CD4-positive, alpha-beta T cell treated with Interleukin-15 for 4 hours (primary cell): ENCODE data around the gene SSUH2.
A peak's percentile ranks its signal among the peaks of the same experiment; 100 is the strongest.
"Not testable (repeated sequence)": the region's sequence is repeated elsewhere in the genome, so short reads cannot be mapped to it uniquely, and the experiment has no call there.

Source experiments
- DNase-seq: peaks from one replicate; pipeline ENCODE4 v3.0.0-alpha.2; 2020; ENCODE audit warnings: low spot score

The SSUH2 gene, protein sequence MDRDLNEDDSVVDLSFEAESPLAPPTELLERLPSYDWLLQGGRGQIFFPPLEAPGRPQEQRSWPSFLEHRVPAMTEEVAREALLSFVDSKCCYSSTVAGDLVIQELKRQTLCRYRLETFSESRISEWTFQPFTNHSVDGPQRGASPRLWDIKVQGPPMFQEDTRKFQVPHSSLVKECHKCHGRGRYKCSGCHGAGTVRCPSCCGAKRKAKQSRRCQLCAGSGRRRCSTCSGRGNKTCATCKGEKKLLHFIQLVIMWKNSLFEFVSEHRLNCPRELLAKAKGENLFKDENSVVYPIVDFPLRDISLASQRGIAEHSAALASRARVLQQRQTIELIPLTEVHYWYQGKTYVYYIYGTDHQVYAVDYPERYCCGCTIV

DNA sequence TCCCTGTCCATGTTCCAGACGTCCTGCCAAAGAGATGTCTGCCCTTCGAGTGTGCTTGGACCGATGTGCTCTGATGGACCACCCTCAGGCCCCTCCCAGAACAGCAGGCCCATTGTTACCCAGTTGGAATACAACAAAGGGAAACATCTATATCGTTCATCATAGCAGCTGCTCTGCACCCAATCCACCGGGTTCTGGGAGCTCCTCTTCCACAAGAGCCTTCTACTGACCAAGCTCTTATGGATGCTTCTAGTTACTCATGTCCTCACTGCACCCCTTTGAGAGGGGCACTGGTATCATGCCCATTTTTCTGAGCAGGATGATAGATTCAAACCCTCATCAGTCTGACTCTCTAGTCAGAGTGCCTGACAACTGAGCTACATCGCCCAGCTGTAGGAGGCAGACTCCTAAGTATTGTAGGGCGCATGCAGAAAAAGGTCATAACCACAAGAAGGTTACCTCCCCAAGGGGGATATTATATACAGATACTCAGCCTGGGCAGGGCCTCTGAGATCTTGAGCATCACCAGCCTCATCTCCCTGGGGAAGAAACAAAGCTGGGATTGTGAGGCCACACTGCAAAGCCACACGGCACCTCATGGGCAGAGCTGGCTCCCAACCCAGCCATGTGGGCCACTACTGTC, at the start of gene SSUH2:
Gene SSUH2 (minus strand): TSS at position 51 of the 643 bp plus-strand sequence. CDS start 40 bp downstream, at position 11.
- no peak for DNase-seq

DNA sequence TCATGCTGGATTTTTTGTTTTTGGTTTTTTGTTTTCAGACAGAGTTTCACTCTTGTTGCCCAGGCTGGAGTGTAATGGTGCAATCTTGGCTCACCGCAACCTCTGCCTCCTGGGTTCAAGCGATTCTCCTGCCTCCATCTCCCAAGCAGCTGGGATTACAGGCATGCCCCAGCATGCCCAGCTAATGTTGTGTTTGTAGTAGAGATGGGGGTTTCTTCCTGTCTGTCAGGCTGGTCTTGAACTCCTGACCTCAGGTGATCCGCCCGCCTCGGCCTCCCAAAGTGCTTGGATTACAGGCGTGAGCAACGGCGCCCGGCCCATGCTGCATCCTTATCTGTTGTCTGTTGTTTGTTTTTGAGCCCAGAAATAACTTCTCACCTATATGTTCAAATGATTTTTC, 46.7 kb upstream of the SSUH2 start:
- DNase-seq = not testable (repeated sequence)

DNA sequence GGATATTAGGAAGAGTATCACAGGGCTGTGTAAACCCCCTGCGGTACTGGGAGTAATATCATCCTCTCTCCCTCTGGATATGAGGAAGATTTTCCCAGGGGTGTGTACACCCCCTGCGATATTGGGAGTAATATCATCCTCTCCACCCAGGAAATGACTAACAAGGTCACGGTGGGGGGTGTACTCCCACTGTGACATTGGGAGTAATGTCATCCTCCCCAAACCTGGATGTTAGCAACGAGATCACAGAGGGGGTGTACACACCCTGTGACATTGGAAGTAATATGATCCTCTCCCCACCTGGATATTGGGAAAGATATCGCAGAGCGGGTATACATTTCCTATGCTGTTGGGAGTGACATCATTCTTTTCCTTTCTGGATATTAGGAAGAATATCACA, 40.4 kb upstream of the SSUH2 start:
- DNase-seq = not testable (repeated sequence)

DNA sequence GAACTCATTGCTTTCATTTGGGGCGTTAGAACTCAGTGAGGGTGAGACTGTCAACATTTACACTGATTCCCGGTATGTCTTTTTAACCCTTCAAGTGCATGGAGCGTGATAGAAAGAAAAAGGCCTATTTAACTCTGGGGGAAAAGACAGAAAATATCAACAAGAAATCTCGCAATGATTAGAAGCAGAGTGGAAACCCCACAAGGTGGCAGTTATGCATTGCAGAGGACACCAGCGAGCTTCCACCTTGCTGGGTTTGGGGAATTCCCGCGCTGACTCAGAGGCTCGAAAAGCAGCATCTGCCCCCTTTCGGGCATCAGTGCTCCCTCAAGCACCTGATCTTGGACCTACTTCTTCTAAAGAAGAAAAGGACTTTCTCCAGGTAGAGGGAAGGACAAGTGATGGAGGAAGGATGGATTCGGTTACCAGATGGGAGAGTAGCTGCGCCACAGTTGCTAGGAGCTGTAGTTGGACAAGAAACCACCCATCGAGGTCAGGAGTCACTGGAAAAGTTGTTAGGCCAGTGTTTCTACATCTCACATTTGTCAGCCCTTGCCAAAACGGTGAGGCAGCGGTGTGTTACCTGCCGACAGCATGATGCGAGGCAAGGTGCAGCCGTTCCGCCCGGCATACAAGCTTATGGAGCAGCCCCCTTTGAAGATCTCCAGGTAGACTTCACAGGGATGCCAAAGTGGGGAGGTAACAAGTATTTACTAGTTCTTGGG, 38.4 kb upstream of the SSUH2 start:
- DNase-seq = not testable (repeated sequence)

DNA sequence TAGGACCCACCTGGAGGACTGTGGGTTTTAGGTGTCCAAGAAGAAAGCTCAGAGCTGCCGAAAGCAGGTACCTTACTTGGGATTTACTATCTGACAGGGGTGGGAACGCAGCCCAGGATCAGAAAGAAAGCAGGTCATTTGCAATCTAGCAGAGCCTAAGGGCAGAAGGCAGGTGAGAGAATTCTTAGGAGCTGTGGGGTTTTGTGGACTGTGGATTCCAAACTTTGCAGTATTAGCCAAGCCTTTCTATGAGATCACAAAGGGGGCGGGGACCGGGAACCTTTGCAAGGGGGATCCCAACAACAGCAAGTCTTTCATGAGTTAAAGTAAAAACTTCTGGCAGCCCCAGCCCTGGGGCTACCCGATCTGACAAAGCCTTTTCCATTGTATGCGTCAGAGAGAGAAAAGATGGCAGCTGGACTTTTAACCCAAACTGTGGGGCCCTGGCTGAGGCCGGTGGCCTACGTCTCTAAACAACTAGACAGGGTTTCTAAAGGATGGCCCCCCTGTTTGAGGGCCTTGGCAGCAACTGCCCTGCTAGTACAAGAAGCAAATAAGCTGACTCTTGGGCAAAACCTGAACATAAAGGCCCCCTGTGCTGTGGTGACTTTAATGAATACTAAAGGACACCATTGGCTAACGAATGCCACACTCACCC, 37.4 kb upstream of the SSUH2 start:
- DNase-seq = not testable (repeated sequence)

DNA sequence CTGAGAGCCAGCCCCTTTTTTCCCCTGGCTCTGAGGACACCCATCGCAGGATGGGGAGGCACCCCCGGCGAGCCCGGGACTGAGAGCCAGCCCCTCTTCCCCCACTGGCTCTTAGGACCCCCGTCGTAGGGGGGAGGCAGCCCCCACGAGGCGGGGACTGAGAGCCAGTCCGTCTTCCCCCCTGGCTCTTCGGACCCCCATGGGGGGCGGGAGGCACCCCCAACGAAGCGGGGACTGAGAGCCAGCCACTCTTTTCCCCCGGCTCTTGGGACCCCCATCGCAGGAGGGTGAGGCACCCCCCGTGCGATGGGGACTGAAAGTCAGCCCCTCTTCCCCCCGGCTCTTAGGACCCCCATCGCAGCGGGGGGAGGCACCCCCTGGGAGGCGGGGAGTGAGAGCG, 36.8 kb upstream of the SSUH2 start:
- no peak for DNase-seq

DNA sequence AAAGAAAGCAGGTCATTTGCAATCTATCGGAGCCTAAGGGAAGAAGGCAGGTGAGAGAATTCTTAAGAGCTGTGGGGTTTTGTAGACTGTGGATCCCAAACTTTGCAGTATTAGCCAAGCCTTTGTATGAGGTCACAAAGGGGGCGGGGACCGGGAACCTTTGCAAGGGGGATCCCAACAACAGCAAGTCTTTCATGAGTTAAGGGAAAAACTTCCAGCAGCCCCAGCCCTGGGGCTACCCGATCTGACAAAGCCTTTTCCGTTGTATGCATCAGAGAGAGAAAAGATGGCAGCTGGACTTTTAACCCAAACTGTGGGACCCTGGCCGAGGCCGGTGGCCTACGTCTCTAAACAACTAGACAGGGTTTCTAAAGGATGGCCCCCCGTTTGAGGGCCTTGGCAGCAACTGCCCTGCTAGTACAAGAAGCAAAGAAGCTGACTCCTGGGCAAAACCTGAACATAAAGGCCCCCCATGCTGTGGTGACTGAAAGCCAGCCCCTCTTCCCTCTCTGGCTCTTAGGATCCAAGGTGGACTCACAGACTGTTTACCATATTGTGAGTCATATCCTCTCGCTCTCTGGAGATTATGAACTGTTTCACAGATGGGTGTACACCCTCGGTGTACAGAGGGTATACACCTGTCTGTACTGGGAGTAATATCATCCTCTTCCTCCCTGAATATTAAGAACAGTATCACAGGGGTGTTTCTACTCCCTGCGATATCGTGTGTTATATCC, 35.4 kb upstream of the SSUH2 start:
- DNase-seq = not testable (repeated sequence)

DNA sequence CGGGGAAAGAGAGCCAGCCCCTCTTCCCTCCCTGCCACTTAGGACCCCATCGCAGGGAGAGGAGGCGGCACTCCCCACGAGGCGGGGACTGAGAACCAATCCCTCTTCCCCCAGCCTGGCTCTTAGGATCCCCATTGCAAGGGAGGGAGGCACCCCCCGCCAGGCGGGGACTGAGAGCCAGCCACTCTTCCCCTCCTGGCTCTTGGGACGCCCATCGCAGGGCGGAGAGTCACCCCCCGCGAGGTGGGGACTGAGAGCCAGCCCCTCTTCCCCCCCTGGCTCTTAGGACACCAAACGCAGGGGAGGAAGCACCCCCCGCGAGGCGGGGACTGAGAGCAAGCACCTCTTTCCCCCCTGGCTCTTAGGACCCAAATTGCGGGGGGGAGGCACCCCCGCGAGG, 34.2 kb upstream of the SSUH2 start:
- no peak for DNase-seq

DNA sequence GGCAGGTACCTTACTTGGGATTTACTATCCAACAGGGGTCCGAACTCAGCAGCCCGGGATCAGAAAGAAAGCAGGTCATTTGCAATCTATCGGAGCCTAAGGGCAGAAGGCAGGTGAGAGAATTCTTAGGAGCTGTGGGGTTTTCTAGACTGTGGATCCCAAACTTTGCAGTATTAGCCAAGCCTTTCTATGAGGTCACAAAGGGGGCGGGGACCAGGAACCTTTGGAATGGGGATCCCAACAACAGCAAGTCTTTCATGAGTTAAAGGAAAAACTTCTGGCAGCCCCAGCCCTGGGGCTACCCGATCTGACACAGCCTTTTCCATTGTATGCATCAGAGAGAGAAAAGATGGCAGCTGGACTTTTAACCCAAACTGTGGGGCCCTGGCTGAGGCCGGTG, 32.7 kb upstream of the SSUH2 start:
- DNase-seq = not testable (repeated sequence)

DNA sequence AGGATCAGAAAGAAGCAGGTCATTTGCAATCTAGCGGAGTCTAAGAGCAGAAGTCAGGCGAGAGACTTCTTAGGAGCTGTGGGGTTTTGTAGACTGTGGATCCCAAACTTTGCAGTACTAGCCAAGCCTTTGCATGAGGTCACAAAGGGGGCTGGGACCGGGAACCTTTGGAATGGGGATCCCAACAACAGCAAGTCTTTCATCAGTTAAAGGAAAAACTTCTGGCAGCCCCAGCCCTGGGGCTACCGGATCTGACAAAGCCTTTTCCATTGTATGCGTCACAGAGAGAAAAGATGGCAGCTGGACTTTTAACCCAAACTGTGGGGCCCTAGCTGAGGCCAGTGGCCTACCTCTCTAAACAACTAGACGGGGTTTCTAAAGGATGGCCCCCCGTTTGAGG, 31.0 kb upstream of the SSUH2 start:
- DNase-seq = not testable (repeated sequence)

DNA sequence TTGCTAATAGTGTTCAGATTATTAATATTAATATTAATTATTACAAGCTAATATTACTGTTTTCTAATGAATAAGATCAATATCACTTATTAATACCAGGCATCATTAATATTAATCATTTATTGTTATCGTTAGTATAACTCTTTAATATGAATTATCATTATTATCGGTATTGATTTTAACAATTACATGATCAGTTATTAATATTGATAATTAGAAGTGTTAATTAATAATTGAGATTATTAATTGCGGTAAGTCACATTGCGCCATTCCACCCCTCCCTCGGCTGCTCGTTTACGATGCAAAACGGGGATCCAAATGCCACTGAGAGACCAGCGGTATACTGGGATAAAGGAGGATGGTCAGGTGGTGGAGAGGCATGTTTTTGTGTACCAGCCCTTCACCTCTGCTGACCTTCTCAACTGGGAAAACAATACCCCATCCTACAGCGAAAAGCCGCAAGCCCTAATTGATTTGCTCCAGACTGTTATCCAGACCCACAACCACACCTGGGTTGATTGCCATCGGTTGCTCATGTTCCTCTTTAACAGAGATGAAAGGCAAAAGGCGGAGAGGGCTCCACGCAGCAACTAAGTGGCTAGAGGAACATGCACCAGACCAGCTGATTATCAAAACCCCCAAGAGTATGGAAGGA, 28.6 kb upstream of the SSUH2 start:
- DNase-seq = no peak

DNA sequence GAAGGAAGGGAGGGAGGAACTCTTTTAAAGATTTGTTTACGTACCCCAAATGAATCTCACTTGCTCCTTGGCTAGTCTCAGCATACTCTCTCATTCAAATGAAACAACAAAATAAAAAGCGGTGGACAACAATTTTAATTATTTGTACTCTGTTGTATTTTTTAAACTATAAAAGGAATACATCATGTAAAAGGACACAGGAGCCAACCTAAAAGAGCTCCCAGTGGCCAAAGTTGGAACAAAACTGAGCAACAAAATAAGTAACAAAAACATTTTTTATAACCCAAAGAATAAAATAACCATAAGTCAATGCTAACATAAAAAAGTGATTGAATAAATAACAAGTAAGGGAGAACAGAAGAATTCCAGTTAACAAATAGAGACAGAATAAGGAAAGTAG, 24.4 kb upstream of the SSUH2 start:
- no peak for DNase-seq

DNA sequence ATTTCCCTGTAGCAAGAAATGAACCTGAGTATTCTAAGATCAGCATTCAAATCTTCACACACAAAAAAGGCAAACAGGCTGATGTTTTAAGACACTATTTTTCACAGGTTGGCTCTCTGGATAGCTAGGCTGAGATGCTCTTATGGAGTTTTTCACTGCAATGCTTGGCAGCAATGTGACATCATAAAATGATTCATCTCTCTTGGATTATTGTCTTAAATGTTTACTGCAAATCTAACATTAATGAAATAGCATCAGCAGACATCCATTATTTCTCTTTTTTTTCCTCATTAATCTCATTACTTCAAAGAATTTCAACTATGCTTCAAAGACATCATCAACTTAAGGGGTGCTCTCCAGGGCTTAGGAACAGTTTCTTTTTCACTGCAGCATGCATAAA, 23.6 kb upstream of the SSUH2 start:
- DNase-seq = no peak

DNA sequence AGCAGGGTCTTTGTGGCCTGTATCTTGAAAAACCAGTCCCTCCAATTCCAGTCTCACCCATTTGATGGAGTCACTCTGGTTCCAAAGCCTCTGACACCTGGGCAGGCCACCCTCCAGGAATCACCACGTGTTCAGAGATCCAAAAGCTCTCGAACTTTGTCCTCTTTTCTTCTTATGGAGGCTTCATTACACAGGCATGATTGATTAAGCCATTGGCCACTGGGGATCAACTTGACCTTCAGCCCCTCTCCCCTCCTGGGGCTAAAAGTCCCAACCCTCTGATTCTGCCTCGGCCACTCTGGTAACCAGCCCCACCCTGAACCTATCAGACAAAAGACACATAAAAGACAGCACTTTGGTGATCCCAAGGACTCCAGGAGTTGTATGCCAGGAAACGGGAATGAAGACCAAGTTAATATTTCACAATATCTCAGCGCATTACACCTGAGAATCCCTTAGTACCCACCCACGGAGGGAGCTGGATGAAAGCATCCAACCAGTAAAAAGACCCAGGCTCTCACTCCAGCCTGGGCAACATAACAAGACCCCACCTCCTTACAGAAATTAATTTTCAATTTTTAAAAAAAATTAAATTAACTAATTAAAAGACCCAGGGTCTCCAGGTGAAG, 23.0 kb upstream of the SSUH2 start:
- DNase-seq = no peak

DNA sequence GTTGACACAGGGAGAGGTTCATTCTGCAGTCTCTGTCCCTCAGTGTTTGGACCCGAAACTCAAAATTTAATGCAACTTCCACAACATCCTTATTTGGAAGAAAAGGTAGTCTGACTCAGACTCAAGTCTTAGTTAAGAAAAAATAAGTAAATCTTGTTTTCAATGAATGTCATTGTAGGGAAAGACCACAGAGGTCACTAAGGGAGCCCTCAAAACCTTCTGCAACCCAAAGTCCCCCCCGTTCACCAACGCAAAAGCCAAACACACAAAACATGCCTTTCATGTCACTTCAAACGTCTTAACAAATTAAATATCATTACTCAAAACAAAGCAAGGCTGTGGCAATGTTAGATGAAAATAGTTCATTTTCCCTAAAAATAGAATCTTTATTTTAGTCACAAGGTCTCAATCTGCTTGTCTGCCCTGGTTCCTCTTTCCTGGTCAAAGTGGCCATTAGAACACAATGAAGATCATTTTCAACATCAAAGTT, 20.9 kb upstream of the SSUH2 start:
- DNase-seq = no peak

DNA sequence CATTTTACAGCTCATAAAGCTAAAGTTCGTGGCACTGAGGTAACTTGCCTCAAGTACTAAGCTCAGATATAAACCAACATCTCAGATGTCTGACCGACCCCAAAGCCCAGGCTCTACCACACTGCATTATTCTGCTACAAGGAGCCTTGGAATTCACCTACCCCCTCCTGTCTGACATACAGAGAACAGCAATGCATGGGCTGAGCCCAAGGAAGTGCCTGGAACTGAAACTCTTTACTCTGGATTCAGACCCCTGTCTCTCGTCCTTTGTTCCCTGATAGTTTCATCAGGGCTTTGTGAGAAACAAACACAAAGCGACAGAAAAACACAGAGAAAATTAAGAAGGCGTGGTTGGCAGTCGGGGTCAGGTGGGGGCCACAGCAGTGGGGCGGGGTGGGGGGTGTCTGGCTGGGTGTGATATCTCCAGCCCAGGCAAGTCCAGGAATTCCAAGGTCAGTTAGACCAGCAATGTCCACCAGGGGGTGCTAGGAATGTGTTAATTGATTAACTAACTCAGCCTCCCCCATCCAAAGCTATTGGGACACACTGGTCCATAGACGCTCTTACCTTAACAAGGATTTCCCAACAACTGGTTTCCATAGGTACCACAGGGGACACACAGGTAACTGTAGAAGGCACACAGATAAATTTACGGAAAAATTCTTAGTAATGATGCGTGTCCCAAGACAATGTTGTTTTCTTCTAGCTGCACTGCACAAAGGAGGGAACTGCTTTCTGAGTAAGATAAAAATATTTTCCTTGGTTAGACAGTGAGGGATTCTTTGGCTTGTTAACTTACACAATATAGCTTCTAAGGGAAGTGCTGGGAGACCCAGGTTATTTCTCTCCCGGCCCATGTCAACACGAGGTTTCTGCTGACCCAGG, 18.8 kb upstream of the SSUH2 start:
- DNase-seq = peak; percentile 33

DNA sequence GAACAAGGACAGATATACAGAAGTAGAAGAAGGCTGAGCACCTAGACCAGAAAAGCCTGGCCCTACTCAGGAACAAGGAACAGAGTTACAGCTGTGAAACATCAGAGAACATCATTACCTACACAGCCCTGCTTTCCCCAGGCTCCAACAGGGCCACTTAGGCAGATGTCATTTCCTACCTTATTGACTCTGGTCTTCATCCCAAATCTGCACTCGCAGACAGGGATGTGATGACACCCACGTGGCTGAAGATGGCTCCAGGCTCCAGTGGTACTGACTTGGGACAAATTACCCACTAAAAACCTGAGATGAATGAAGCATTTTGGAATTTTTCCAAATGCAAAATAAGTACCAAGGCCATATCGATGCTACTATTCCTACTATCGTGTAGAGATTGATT, 18.0 kb upstream of the SSUH2 start:
- no peak for DNase-seq

DNA sequence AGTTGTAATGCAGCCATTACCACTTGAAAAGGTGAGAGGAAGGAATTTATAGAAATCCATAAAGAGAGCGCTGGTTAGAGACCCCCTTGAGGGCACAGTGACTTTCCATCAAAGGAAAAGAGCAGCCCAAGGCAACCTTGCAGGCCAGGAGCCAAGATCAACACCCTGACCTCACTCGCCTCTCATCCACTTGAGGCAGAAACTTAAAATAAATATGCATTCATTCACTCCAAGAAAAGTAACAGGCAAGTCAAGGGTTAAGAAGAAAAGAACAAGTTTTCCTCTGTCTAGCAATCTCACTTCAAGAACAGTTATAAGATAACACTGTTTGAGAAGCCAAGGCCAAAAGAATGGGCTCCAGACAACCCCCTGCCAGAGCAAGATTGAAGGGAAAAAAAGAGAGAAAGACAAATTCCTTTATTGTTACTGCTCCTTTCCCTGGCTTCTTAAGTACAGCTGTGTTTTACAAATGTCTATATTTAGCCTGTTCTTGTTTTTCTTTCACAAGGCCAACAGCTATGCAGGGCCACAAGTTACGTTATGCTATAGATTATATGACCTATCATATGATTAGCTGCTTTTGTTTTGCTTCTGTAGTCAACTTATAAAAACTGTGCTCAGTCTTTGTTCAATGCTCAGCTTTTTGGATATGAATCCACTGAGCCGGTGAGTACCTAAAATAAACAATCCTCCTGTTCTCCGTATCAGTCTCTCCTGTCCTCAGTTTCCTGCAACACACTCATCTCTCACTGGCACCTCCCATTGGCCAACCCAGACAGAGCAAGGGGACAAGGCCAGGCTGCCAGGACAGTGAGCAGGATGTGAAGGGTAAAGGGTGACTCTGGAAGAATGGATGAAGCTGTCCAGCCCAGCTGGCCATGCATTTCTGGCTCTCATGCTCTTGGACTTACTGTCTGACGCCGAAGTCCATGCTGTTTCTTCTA, 15.8 kb upstream of the SSUH2 start:
- no peak for DNase-seq
